HCT116 (cell line): Measurements from ENCODE around the gene DNAJA4.
A peak's percentile ranks its signal among the peaks of the same experiment; 100 is the strongest.

Experiments
- CEBPB ChIP-seq: IDR thresholded peaks from 2 replicates; pipeline ENCODE4 v1.6.1; 2012; ENCODE audit warnings: low read depth
- CTCF ChIP-seq, 3 experiments: fragments of 200-600 bp in 1 of 3; sonication (generic) in 1 of 3; IDR thresholded peaks in 2 of 3; conservative IDR thresholded peaks in 1 of 3; 2 replicates each; pipeline ENCODE4 v1.5.1; 2012 to 2017; ENCODE audit warnings: low read depth in 2 of 3, low read length in 2 of 3, antibody characterized with exemption in 1 of 3, borderline replicate concordance in 1 of 3, control low read depth in 1 of 3, mild to moderate bottlenecking in 1 of 3, mixed read lengths in 1 of 3, mixed run types in 1 of 3, moderate library complexity in 1 of 3; ENCODE audit not compliant: insufficient read depth in 1 of 3
- EZH2 ChIP-seq: fragments of 200-600 bp; sonication (generic); IDR thresholded peaks from 2 replicates; pipeline ENCODE4 v1.6.1; 2017; ENCODE audit warnings: antibody characterized with exemption, mixed run types
- MAX ChIP-seq: IDR thresholded peaks from 2 replicates; pipeline ENCODE4 v1.6.1; 2012
- POLR2A ChIP-seq: IDR thresholded peaks from 2 replicates; pipeline ENCODE4 v1.7.0; 2011; ENCODE audit warnings: borderline replicate concordance; ENCODE audit not compliant: insufficient read depth, insufficient read length; ENCODE audit errors: extremely low read depth
- POLR2AphosphoS5 ChIP-seq: IDR thresholded peaks from 2 replicates; pipeline ENCODE4 v1.6.1; 2011; ENCODE audit warnings: mild to moderate bottlenecking, low read depth, low read length, moderate library complexity
- REST ChIP-seq: IDR thresholded peaks from 2 replicates; pipeline ENCODE4 v1.6.1; 2012; ENCODE audit warnings: low read depth
- SIN3A ChIP-seq: IDR thresholded peaks from 2 replicates; pipeline ENCODE4 v1.6.1; 2012; ENCODE audit warnings: low read depth
- SP1 ChIP-seq: IDR thresholded peaks from 2 replicates; pipeline ENCODE4 v1.6.1; 2012; ENCODE audit warnings: low read depth

- no peak for TF ChIP-seq POLR2A
- TF ChIP-seq CEBPB = no peak; the same call in 1 of the 2 replicates
- TF ChIP-seq CTCF (IDR thresholded peaks at IDR 0.05 in 2 of 3, conservative IDR thresholded peaks at IDR 0.05 in 1 of 3; ENCODE audit: borderline replicate concordance in 1 of 3, insufficient read depth in 1 of 3, low read depth in 2 of 3, low read length in 2 of 3) = peak; percentile 90 to 93 (median 92)
- TF ChIP-seq MAX = no peak
- TF ChIP-seq EZH2 = no peak
- TF ChIP-seq REST = no peak
- TF ChIP-seq SIN3A = no peak
- no peak for TF ChIP-seq SP1
- TF ChIP-seq POLR2AphosphoS5 = no peak
Observed at GRCh38 chr15:78241017-78241416, 23.3 kb upstream of the DNAJA4 start.
